H1 (cell line): Measurements from ENCODE around the gene ITGB8.

Experiments
- ATF2 ChIP-seq: IDR thresholded peaks from 2 replicates; pipeline ENCODE4 v1.6.1; 2012; ENCODE audit warnings: low read length, inconsistent platforms
- CHD1 ChIP-seq: IDR thresholded peaks from 2 replicates; pipeline ENCODE4 v1.6.1; 2012; ENCODE audit warnings: low read depth, low read length, improper control_type of control experiment
- CTCF ChIP-seq, 3 experiments: IDR thresholded peaks; 1 replicate in 2 of 3; 2 replicates in 1 of 3; pipeline versions ENCODE4 v1.5.1 to v1.6.1; 2011; ENCODE audit warnings: low read length in 3 of 3, mild to moderate bottlenecking in 3 of 3, inconsistent platforms in 2 of 3, low read depth in 1 of 3, moderate library complexity in 1 of 3; ENCODE audit not compliant: insufficient read depth in 1 of 3; ENCODE audit errors: control extremely low read depth in 1 of 3
- EGR1 ChIP-seq: IDR thresholded peaks from 2 replicates; pipeline ENCODE4 v1.6.1; 2011; ENCODE audit warnings: low read depth, low read length, borderline replicate concordance
- EP300 ChIP-seq, 2 experiments: IDR thresholded peaks; 1 replicate in 1 of 2; 2 replicates in 1 of 2; pipeline ENCODE4 v1.6.1; 2011 to 2012; ENCODE audit warnings: low read depth in 2 of 2, low read length in 2 of 2, mild to moderate bottlenecking in 2 of 2, borderline replicate concordance in 1 of 2, inconsistent platforms in 1 of 2, moderate library complexity in 1 of 2
- EZH2 ChIP-seq: fragments of 200-600 bp; sonication (generic); IDR thresholded peaks from 2 replicates; pipeline ENCODE4 v1.7.1; 2012; ENCODE audit warnings: low read depth, mild to moderate bottlenecking, moderate library complexity, low read length, inconsistent platforms; ENCODE audit not compliant: severe bottlenecking
- GABPA ChIP-seq: IDR thresholded peaks from 2 replicates; pipeline ENCODE4 v1.6.1; 2011; ENCODE audit warnings: mild to moderate bottlenecking, low read length, moderate library complexity, borderline replicate concordance; ENCODE audit not compliant: insufficient read depth
- POLR2A ChIP-seq, 2 experiments: IDR thresholded peaks; 1 replicate in 1 of 2; 2 replicates in 1 of 2; pipeline ENCODE4 v1.6.1; 2011; ENCODE audit warnings: low read depth in 2 of 2, low read length in 2 of 2, mild to moderate bottlenecking in 2 of 2; ENCODE audit errors: control extremely low read depth in 1 of 2
- POLR2AphosphoS5 ChIP-seq: IDR thresholded peaks from 2 replicates; pipeline ENCODE4 v1.6.1; 2011; ENCODE audit warnings: low read depth, low read length
- RAD21 ChIP-seq, 2 experiments: IDR thresholded peaks in 1 of 2; conservative IDR thresholded peaks in 1 of 2; 2 replicates each; pipeline ENCODE4 v1.6.1; 2011; ENCODE audit warnings: low read depth in 2 of 2, low read length in 2 of 2, improper control_type of control experiment in 1 of 2, inconsistent platforms in 1 of 2, mild to moderate bottlenecking in 1 of 2, moderate library complexity in 1 of 2
- RFX5 ChIP-seq: IDR thresholded peaks from 2 replicates; pipeline ENCODE4 v1.6.1; 2011; ENCODE audit warnings: low read depth, low read length, improper control_type of control experiment, borderline replicate concordance
- RXRA ChIP-seq: IDR thresholded peaks from 2 replicates; pipeline ENCODE4 v1.6.1; 2011; ENCODE audit warnings: low read depth, mild to moderate bottlenecking, low read length, moderate library complexity; ENCODE audit not compliant: insufficient read depth
- SIN3A ChIP-seq, 2 experiments: IDR thresholded peaks in 1 of 2; conservative IDR thresholded peaks in 1 of 2; 2 replicates each; pipeline ENCODE4 v1.6.1; 2011 to 2012; ENCODE audit warnings: low read length in 2 of 2, improper control_type of control experiment in 1 of 2, low read depth in 1 of 2, mild to moderate bottlenecking in 1 of 2
- USF2 ChIP-seq: IDR thresholded peaks from 2 replicates; pipeline ENCODE4 v1.6.1; 2011; ENCODE audit warnings: low read length, improper control_type of control experiment

GRCh38 chr7:20330928-20331909 is 519 bp downstream of the ITGB8 start:
- TF ChIP-seq SIN3A (conservative IDR thresholded peaks at IDR 0.05 in 1 of 2, IDR thresholded peaks at IDR 0.05 in 1 of 2; ENCODE audit: low read depth in 1 of 2, low read length in 2 of 2), result peak in 1 of 2 experiments; percentile 57; a peak in 2 of 4 replicates
- no peak for TF ChIP-seq CTCF (IDR thresholded peaks at IDR 0.05; ENCODE audit: control extremely low read depth in 1 of 3, insufficient read depth in 1 of 3, low read depth in 1 of 3, low read length in 3 of 3)
- TF ChIP-seq POLR2AphosphoS5, result peak; percentile 72
- no peak for TF ChIP-seq ATF2
- peak in 1 of 2 experiments; percentile 82; a peak in 2 of 3 replicates for TF ChIP-seq POLR2A (IDR thresholded peaks at IDR 0.05; ENCODE audit: control extremely low read depth in 1 of 2, low read depth in 2 of 2, low read length in 2 of 2)
- TF ChIP-seq CHD1, result 0 out of 2 replicates have a peak, but pooled peaks have one; percentile 29
- peak; percentile 44 for TF ChIP-seq EZH2
- TF ChIP-seq USF2, result no peak
- no peak for TF ChIP-seq EP300 (IDR thresholded peaks at IDR 0.05; ENCODE audit: borderline replicate concordance in 1 of 2, low read depth in 2 of 2, low read length in 2 of 2)
- TF ChIP-seq RAD21 (IDR thresholded peaks at IDR 0.05 in 1 of 2, conservative IDR thresholded peaks at IDR 0.05 in 1 of 2; ENCODE audit: low read depth in 2 of 2, low read length in 2 of 2), result peak in 1 of 2 experiments; percentile 10; a peak in 1 of 4 replicates
- 0 out of 2 replicates have a peak, but pooled peaks have one; percentile 39 for TF ChIP-seq GABPA
- TF ChIP-seq RXRA, result no peak
- no peak; the same call in 1 of the 2 replicates for TF ChIP-seq EGR1
- no peak for TF ChIP-seq RFX5
